GM19455 (cell line): ENCODE data around the gene ZNF776.
"Not testable (repeated sequence)": the region's sequence is repeated elsewhere in the genome, so short reads cannot be mapped to it uniquely, and the experiment has no call there.

ENCODE experiments used
- ATAC-seq: cut with Tn5 transposase; IDR thresholded peaks from one replicate; pipeline ENCODE4 v1.9.1; 2021; ENCODE audit not compliant: unreplicated experiment

Gene ZNF776

GRCh38 chr19:57776764-57777296, 30.2 kb downstream of the ZNF776 start:
- ATAC-seq, result no peak

GRCh38 chr19:57778336-57778735, 31.7 kb downstream of the ZNF776 start:
- ATAC-seq, result no peak

- no peak for ATAC-seq
These were observed 32.7 kb downstream of the ZNF776 start for GRCh38 chr19:57779220-57779845.

- ATAC-seq, result no peak
These were observed 39.7 kb downstream of the ZNF776 start for GRCh38 chr19:57786286-57786685.

GRCh38 chr19:57786906-57787305, 40.3 kb downstream of the ZNF776 start:
- ATAC-seq, result no peak

GRCh38 chr19:57788114-57788692, 41.6 kb downstream of the ZNF776 start:
- no peak for ATAC-seq

- no peak for ATAC-seq
These were observed 42.7 kb downstream of the ZNF776 start for GRCh38 chr19:57789288-57789687.

- ATAC-seq, result not testable (repeated sequence)
These were observed 50.0 kb downstream of the ZNF776 start for GRCh38 chr19:57796580-57796979.

- ATAC-seq, result no peak
These were observed 54.1 kb downstream of the ZNF776 start for GRCh38 chr19:57800696-57801095.

- no peak for ATAC-seq
These were observed 55.7 kb downstream of the ZNF776 start for GRCh38 chr19:57802269-57802668.

- ATAC-seq, result no peak
These were observed 56.6 kb downstream of the ZNF776 start for GRCh38 chr19:57803265-57803593.

- no peak for ATAC-seq
These were observed 57.1 kb downstream of the ZNF776 start for GRCh38 chr19:57803594-57804325.

- no peak for ATAC-seq
These were observed 60.9 kb downstream of the ZNF776 start for GRCh38 chr19:57807541-57807940.
